Body of pancreas (tissue), 4 donors: Measurements from ENCODE around the gene CDH11. TPM values are rescaled to one million over a fixed set of nuclear protein-coding genes. Genes with fewer than 3 reads are reported as not detected.

Experiments used
- ATAC-seq: fragments of 150-250 bp; one replicate; pipeline ENCODE4 v1.9.1; 2016
- DNase-seq, 4 donors: peaks; one replicate each; pipeline ENCODE4 v3.0.0-alpha.2; 2019
- H3K27ac ChIP-seq, 4 donors: fragments of 200-600 bp; sonication (generic); 1 replicate in 3 of 4; 2 replicates in 1 of 4; pipeline versions ENCODE4 v1.5.1 to v1.6.1; 2016 to 2019; ENCODE audit warnings: mild to moderate bottlenecking in 1 of 4, mixed read lengths in 1 of 4, moderate library complexity in 1 of 4
- H3K27me3 ChIP-seq, 2 donors: fragments of 200-600 bp; sonication (generic); one replicate each; pipeline ENCODE4 v1.6.0; 2016; ENCODE audit warnings: mild to moderate bottlenecking in 1 of 2
- H3K36me3 ChIP-seq, 2 donors: fragments of 200-600 bp; sonication (generic); replicated peaks in 1 of 2; 2 replicates each; pipeline ENCODE4 v1.5.1; 2016; ENCODE audit warnings: low read depth in 2 of 2; ENCODE audit not compliant: insufficient read depth in 1 of 2
- H3K4me1 ChIP-seq: fragments of 200-600 bp; sonication (generic); one replicate; pipeline ENCODE4 v1.6.0; 2016
- H3K4me3 ChIP-seq, 2 donors: fragments of 200-600 bp; sonication (generic); 1 replicate in 1 of 2; 2 replicates in 1 of 2; pipeline ENCODE4 v1.5.1; 2016 to 2019
- H3K9me3 ChIP-seq, 3 donors: fragments of 200-600 bp; sonication (generic); 1 replicate in 2 of 3; 2 replicates in 1 of 3; pipeline ENCODE4 v1.5.1; 2016
- POLR2A ChIP-seq, 3 donors: fragments of 450-650 bp; IDR thresholded peaks; one replicate each; pipeline ENCODE4 v1.6.1; 2016; ENCODE audit warnings: antibody characterized with exemption in 3 of 3, mild to moderate bottlenecking in 2 of 3
- WGBS, 2 donors: methylation state at CpG; one replicate each; pipeline ENCODE4 v1.1.5; 2017; 5-methylcytosine and 5-hydroxymethylcytosine counted together
- intact Hi-C: fragments of 100-400 bp; cut with DNase I; formaldehyde crosslinking; loops from one replicate; pipeline ENCODE4 v1.15.1; 2023
- total RNA-seq, 2 donors: library from RNA; depleted of rRNA; stranded (reverse); fragments of >200 nt; gene quantifications; one replicate each; pipeline ENCODE4 v1.1.0, GENCODE V29; 2016
- TF ChIP-seq, protein P1 (sequence below), 7 experiments: fragments of 450-650 bp in 4 of 7; fragments of 200-600 bp in 3 of 7; sonication (generic) in 3 of 7; IDR thresholded peaks; one replicate each; pipeline ENCODE4 v1.5.1; 2016 to 2019; ENCODE audit warnings: antibody characterized with exemption in 7 of 7

The CDH11 gene
- total RNA-seq, 2 donors from 2014 or later: 8.6 to 17.6 TPM

DNA sequence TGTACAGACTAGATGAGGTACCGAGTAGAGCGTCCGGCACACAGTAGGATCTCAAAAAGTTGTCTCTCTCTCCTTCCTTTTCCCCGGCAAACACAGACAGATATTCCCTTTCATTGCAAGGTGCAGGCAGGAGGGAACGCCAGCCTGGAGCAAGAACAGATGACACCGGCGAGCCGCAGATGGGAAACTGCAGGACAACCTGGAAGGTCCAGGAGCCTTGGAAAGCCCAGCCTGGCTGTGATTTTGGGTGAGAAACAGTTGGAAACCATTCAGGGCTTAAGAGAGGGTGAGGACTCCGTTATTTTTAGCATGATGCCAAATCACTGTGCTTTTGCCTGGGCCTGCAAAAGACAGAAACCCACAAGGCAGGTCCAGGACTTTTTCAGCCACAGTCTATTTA is 7.3 kb downstream of the CDH11 start:
- no peaks in the 10 kb centered on the region for H3K27me3 ChIP-seq
- DNase-seq (no peak), ATAC-seq (no peak)
- WGBS, 2 donors: 74 to 75% methylated on average over 9 of the region's 9 CpGs
- no peaks in the 10 kb centered on the region for H3K9me3 ChIP-seq
- TF ChIP-seq POLR2A (IDR thresholded peaks at IDR 0.05): no peak
- TF ChIP-seq, protein P1, sequence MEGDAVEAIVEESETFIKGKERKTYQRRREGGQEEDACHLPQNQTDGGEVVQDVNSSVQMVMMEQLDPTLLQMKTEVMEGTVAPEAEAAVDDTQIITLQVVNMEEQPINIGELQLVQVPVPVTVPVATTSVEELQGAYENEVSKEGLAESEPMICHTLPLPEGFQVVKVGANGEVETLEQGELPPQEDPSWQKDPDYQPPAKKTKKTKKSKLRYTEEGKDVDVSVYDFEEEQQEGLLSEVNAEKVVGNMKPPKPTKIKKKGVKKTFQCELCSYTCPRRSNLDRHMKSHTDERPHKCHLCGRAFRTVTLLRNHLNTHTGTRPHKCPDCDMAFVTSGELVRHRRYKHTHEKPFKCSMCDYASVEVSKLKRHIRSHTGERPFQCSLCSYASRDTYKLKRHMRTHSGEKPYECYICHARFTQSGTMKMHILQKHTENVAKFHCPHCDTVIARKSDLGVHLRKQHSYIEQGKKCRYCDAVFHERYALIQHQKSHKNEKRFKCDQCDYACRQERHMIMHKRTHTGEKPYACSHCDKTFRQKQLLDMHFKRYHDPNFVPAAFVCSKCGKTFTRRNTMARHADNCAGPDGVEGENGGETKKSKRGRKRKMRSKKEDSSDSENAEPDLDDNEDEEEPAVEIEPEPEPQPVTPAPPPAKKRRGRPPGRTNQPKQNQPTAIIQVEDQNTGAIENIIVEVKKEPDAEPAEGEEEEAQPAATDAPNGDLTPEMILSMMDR (IDR thresholded peaks at IDR 0.05): no peak
- H3K4me3 ChIP-seq: no peak overlapping the region
- H3K4me1 ChIP-seq: no peaks in the 10 kb centered on the region
- intact Hi-C loops: loop anchor here (10.0 kb wide), 1 partner anchor 1750 kb away; no protein-coding TSS in a partner anchor
- H3K36me3 ChIP-seq: no peaks in the 10 kb centered on the region
- H3K27ac ChIP-seq: no peak overlapping the region

- TF ChIP-seq, protein P1 (IDR thresholded peaks at IDR 0.05): no peak
- no peak for TF ChIP-seq POLR2A (IDR thresholded peaks at IDR 0.05)
- WGBS, 2 donors: 80 to 82% methylated on average over 5 of the region's 5 CpGs
These were observed 8.4 kb downstream of the CDH11 start for GRCh38 chr16:65113441-65113840.

DNA sequence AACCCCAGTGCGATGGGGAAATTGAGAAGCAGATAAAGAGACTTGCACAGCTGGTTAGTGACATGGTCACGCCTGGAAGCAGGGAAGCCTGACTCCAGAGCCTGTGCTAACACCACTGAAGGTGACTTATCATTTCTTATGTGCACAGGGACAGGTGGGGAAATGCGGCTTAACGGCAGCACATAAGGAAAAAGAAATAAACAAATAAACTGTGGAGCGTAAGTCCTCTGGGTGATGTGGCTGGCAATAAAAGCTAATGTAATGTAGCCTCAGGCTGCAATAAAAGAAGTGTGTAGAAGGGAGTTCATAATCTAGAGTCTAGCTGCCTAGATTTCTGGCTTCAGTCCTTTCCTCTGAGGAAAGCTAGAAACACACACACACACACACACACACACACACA is 10.6 kb downstream of the CDH11 start:
- WGBS, 2 donors: 53% methylated on average over 5 of the region's 5 CpGs
- intact Hi-C loops: loop anchor here (10.0 kb wide), 1 partner anchor 1747 kb away; no protein-coding TSS in a partner anchor
- H3K27ac ChIP-seq: no peak overlapping the region
- no peak overlapping the region for H3K4me3 ChIP-seq
- no peaks in the 10 kb centered on the region for H3K9me3 ChIP-seq
- DNase-seq: no peak
- no peaks in the 10 kb centered on the region for H3K27me3 ChIP-seq
- H3K4me1 ChIP-seq: no peaks in the 10 kb centered on the region
- TF ChIP-seq POLR2A (IDR thresholded peaks at IDR 0.05): no peak
- TF ChIP-seq, protein P1 (IDR thresholded peaks at IDR 0.05): no peak
- ATAC-seq: no peak
- no peaks in the 10 kb centered on the region for H3K36me3 ChIP-seq

More at GRCh38 chr16:65113441-65113840, 8.4 kb downstream of the CDH11 start:
- Histone ChIP-seq H3K27ac (no peak overlapping the region), H3K27me3 (no peaks in the 10 kb centered on the region), H3K36me3 (no peaks in the 10 kb centered on the region), H3K9me3 (no peaks in the 10 kb centered on the region), H3K4me1 (no peaks in the 10 kb centered on the region), H3K4me3 (no peak overlapping the region)
- no peak for ATAC-seq
- DNase-seq: no peak
- intact Hi-C loops: loop anchor here (10.0 kb wide), 1 partner anchor 1749 kb away; no protein-coding TSS in a partner anchor

- DNase-seq (no peak), ATAC-seq (no peak)
- H3K27ac ChIP-seq: no peak overlapping the region
- H3K4me1 ChIP-seq: no peaks in the 10 kb centered on the region
- H3K27me3 ChIP-seq: no peaks in the 10 kb centered on the region
- no peaks in the 10 kb centered on the region for H3K36me3 ChIP-seq
- intact Hi-C loops: no loop called here
- TF ChIP-seq, protein P1 (IDR thresholded peaks at IDR 0.05): no peak
- no peak for TF ChIP-seq POLR2A (IDR thresholded peaks at IDR 0.05)
- WGBS, 2 donors: 56 to 83% methylated on average over 3 of the region's 3 CpGs
- no peaks in the 10 kb centered on the region for H3K9me3 ChIP-seq
- H3K4me3 ChIP-seq: no peak overlapping the region
These were observed 15.1 kb downstream of the CDH11 start for GRCh38 chr16:65106757-65107156.

GRCh38 chr16:65105171-65105570 is 16.7 kb downstream of the CDH11 start:
- no peaks in the 10 kb centered on the region for H3K36me3 ChIP-seq
- H3K4me3 ChIP-seq: no peak overlapping the region
- WGBS, 2 donors: 33 to 42% methylated on average over 1 of the region's 1 CpG
- TF ChIP-seq, protein P1 (IDR thresholded peaks at IDR 0.05): no peak
- TF ChIP-seq POLR2A (IDR thresholded peaks at IDR 0.05): no peak
- no peaks in the 10 kb centered on the region for H3K9me3 ChIP-seq
- no peaks in the 10 kb centered on the region for H3K4me1 ChIP-seq
- intact Hi-C loops: no loop called here
- DNase-seq (no peak), ATAC-seq (no peak)
- no peaks in the 10 kb centered on the region for H3K27me3 ChIP-seq
- no peak overlapping the region for H3K27ac ChIP-seq
